ENCODE results near the gene SIGLEC8. TPM values are rescaled to one million over a fixed set of nuclear protein-coding genes. Genes with fewer than 3 reads are reported as not detected.

Gene SIGLEC8
- total RNA-seq, 4 donors from 2014 or later = 0.17 to 0.94 (median 0.38) TPM

DNA sequence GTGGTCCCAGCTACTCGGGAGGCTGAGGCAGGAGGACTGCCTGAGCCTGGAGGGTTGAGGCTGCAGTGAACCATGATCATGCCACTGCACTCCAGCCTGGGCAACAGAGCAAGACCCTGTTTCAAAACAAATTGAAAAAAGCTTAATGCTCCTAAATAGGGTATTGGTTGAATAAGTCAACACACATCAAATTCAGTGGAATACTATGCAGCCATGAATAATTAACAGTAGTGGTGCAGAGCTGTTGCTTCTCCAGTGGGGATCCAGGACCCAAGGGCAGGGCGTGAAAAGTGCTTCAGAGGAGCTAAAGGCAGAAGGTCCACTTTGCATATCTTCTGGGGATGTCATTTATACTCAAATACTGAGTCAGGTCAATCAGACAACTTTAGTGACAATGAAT, 18.2 kb downstream of the SIGLEC8 start:
- TF ChIP-seq, protein P1, sequence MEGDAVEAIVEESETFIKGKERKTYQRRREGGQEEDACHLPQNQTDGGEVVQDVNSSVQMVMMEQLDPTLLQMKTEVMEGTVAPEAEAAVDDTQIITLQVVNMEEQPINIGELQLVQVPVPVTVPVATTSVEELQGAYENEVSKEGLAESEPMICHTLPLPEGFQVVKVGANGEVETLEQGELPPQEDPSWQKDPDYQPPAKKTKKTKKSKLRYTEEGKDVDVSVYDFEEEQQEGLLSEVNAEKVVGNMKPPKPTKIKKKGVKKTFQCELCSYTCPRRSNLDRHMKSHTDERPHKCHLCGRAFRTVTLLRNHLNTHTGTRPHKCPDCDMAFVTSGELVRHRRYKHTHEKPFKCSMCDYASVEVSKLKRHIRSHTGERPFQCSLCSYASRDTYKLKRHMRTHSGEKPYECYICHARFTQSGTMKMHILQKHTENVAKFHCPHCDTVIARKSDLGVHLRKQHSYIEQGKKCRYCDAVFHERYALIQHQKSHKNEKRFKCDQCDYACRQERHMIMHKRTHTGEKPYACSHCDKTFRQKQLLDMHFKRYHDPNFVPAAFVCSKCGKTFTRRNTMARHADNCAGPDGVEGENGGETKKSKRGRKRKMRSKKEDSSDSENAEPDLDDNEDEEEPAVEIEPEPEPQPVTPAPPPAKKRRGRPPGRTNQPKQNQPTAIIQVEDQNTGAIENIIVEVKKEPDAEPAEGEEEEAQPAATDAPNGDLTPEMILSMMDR (IDR thresholded peaks at IDR 0.05; ENCODE audit: low read depth) = no peak

DNA sequence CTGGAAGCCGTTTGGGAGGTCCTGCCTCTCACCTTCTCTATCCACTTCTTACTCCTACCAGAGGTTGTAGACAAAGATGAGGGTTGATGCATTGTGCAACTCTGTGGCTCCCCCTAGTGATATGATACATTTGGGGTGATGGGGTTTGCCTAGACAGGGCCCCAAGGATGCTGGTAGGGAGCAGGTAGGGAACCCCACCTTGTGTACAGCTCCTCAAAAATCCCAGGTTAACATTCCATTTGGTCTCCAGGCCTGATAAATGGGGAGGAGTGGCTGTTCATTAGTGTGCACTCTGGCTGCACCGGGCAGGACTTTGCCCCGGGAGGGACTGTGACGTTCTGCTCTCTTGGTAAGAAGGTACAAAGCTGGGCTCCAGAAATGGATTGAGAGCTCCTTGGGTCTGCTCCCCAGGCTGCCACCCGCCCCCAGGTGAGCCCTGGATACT, 19.2 kb downstream of the SIGLEC8 start:
- TF ChIP-seq, protein P1 (IDR thresholded peaks at IDR 0.05; ENCODE audit: low read depth) = no peak

DNA sequence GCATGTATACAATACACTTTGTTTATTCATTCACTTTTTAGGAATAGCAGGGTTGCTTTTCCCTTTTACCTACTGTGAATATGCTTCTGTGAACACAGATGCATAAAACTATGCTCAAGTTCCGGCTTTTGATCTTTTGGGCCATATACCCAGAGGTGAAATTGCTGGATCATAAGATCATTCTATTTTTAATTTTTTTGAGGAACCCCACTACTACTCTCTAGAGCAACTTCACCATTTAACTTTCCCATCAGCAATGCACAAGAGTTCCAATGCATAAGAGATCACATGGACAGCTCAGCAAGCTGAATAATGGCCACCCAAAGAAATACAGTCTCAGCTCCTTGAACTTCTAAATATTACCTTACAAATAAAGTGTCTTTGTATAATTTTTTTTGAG, 23.8 kb downstream of the SIGLEC8 start:
- TF ChIP-seq, protein P1 (IDR thresholded peaks at IDR 0.05; ENCODE audit: low read depth) = no peak

DNA sequence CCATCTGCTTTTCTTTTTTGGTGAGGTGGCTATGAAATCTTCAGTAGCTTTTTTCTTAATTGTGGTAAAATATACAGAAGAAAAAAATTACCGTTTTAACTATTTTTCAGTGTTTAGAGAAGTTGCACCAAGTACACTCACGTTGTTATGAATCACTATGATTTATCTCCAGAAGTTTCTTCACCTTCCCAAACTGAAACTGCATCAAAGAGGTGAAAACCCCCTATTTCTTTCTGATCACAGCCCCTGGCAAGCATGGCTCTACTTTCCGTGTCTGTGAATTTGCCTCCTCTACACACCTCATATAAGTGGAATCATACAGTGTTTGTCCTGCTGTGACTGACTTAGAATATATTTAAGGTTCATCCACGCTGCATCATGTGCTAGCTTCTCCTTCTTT, 25.2 kb downstream of the SIGLEC8 start:
- TF ChIP-seq, protein P1 (IDR thresholded peaks at IDR 0.05; ENCODE audit: low read depth) = no peak

DNA sequence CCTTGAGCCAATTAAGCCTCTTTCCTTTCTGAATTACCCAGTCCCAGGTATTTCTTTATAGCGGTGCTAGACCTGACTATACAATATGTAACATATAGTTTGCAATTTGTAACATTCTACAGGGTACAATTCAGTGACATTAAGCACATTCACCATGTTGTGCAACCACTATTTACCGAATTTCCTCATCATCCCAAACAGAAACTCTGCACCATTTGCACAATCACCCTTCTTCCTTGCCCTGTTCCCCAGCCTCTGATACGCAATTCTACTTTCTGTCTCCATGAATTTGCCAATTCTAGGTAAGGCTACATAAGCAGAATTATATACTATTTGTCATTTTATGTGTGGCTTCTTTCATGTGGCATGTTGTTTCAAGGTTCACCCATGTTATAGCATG, 27.1 kb downstream of the SIGLEC8 start:
- TF ChIP-seq, protein P1 (IDR thresholded peaks at IDR 0.05; ENCODE audit: low read depth) = no peak

DNA sequence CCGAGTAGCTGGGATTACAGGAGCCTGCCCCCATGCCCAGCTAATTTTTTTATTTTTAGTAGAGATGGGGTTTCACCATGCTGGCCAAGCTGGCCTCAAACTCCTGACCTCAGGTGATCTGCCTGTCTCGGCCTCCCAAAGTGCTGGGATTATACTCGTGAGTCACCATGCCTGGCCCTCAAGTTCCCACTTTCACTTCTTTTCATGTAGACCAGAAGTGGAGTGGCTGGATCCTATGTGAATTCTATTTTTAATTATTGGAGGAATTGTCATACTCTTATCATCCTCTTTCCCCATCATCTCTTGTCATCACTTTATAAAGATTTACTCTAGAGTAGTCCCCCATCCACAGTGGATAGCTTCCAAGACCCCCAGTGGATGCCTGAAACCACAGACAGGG, 28.0 kb downstream of the SIGLEC8 start:
- TF ChIP-seq, protein P1 (IDR thresholded peaks at IDR 0.05; ENCODE audit: low read depth) = no peak

DNA sequence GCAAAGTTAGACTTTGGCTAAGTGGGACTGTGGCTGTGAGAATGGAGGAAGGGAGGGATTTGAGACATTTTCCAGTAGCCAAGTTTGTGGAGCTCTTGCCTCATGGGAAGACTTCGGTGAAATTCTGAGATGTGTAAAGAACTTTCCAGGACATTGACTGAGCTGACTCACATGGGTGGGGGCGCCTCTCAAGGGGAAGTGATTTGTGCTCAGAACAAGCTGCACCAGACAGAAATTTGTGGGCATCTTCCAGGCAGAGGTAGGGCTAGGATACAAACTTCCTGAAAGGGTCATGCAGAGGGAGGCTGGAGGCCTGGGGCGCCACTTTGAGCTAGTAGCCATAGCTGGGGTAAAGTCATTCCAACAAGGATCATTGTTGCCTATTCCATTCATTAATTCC, 31.1 kb downstream of the SIGLEC8 start:
- TF ChIP-seq, protein P1 (IDR thresholded peaks at IDR 0.05; ENCODE audit: low read depth) = no peak

Measured in subcutaneous adipose tissue (tissue), 4 donors.